ENCODE measurements around the gene OTUD4. TPM values are rescaled to one million over a fixed set of nuclear protein-coding genes. Genes with fewer than 3 reads are reported as not detected.
"Not testable (repeated sequence)": the region's sequence is repeated elsewhere in the genome, so short reads cannot be mapped to it uniquely, and the experiment has no call there.

The OTUD4 gene
- total RNA-seq, 2 donors from 2014 or later: 26.7 to 33.2 TPM

- intact Hi-C loops (cut with DNase I): loop anchor here (10.0 kb wide), 1 partner anchor 399 kb away; no protein-coding TSS in a partner anchor
- H3K36me3 ChIP-seq: no peaks in the 10 kb centered on the region
Observed at GRCh38 chr4:145155268-145155870, 25.0 kb downstream of the OTUD4 start.

GRCh38 chr4:145154573-145154972 lies 25.8 kb downstream of the OTUD4 start:
- Histone ChIP-seq H3K9me3 (no peaks in the 10 kb centered on the region), H3K4me1 (no peaks in the 10 kb centered on the region), H3K36me3 (no peaks in the 10 kb centered on the region), H3K27ac (no peak overlapping the region), H3K27me3 (no peaks in the 10 kb centered on the region), H3K9ac (ENCODE audit: low read depth in 2 of 2, low read length in 2 of 2) (no peak overlapping the region), H3K4me3 (no peak overlapping the region)
- intact Hi-C loops (cut with DNase I): loop anchor here (10.0 kb wide), 1 partner anchor 400 kb away; no protein-coding TSS in a partner anchor
- TF ChIP-seq, protein P1, sequence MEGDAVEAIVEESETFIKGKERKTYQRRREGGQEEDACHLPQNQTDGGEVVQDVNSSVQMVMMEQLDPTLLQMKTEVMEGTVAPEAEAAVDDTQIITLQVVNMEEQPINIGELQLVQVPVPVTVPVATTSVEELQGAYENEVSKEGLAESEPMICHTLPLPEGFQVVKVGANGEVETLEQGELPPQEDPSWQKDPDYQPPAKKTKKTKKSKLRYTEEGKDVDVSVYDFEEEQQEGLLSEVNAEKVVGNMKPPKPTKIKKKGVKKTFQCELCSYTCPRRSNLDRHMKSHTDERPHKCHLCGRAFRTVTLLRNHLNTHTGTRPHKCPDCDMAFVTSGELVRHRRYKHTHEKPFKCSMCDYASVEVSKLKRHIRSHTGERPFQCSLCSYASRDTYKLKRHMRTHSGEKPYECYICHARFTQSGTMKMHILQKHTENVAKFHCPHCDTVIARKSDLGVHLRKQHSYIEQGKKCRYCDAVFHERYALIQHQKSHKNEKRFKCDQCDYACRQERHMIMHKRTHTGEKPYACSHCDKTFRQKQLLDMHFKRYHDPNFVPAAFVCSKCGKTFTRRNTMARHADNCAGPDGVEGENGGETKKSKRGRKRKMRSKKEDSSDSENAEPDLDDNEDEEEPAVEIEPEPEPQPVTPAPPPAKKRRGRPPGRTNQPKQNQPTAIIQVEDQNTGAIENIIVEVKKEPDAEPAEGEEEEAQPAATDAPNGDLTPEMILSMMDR (IDR thresholded peaks at IDR 0.05): no peak
- no peak for DNase-seq

More at GRCh38 chr4:145155268-145155870, 25.0 kb downstream of the OTUD4 start:
- no peaks in the 10 kb centered on the region for H3K9me3 ChIP-seq
- H3K27me3 ChIP-seq: no peaks in the 10 kb centered on the region
- no peak overlapping the region for H3K9ac ChIP-seq (ENCODE audit: low read depth in 2 of 2, low read length in 2 of 2)
- TF ChIP-seq, protein P1 (IDR thresholded peaks at IDR 0.05): no peak
- no peaks in the 10 kb centered on the region for H3K4me1 ChIP-seq
- no peak for DNase-seq
- H3K27ac ChIP-seq: no peak overlapping the region
- no peak overlapping the region for H3K4me3 ChIP-seq

GRCh38 chr4:145153904-145154298 lies 26.5 kb downstream of the OTUD4 start:
- Histone ChIP-seq H3K27ac (no peak overlapping the region), H3K36me3 (no peaks in the 10 kb centered on the region), H3K4me1 (no peaks in the 10 kb centered on the region), H3K9me3 (no peaks in the 10 kb centered on the region), H3K27me3 (no peaks in the 10 kb centered on the region), H3K4me3 (no peak overlapping the region), H3K9ac (ENCODE audit: low read depth in 2 of 2, low read length in 2 of 2) (no peak overlapping the region)
- intact Hi-C loops (cut with DNase I): loop anchor here (10.0 kb wide), 1 partner anchor 401 kb away; no protein-coding TSS in a partner anchor
- DNase-seq: no peak
- TF ChIP-seq, protein P1 (IDR thresholded peaks at IDR 0.05): no peak

GRCh38 chr4:145153181-145153903 lies 27.0 kb downstream of the OTUD4 start:
- Histone ChIP-seq H3K9ac (ENCODE audit: low read depth in 2 of 2, low read length in 2 of 2) (no peak overlapping the region), H3K9me3 (no peaks in the 10 kb centered on the region), H3K36me3 (no peaks in the 10 kb centered on the region), H3K4me3 (no peak overlapping the region), H3K27ac (no peak overlapping the region), H3K27me3 (no peaks in the 10 kb centered on the region), H3K4me1 (no peaks in the 10 kb centered on the region)
- intact Hi-C loops (cut with DNase I): loop anchor here (10.0 kb wide), 1 partner anchor 401 kb away; no protein-coding TSS in a partner anchor
- no peak for DNase-seq
- TF ChIP-seq, protein P1 (IDR thresholded peaks at IDR 0.05): no peak

GRCh38 chr4:145148980-145149379 lies 31.4 kb downstream of the OTUD4 start:
- Histone ChIP-seq H3K27me3 (no peaks in the 10 kb centered on the region), H3K36me3 (peaks cover 19% of the 10 kb centered on the region), H3K4me1 (no peaks in the 10 kb centered on the region), H3K9ac (ENCODE audit: low read depth in 2 of 2, low read length in 2 of 2) (no peak overlapping the region), H3K9me3 (no peaks in the 10 kb centered on the region), H3K4me3 (no peak overlapping the region), H3K27ac (no peak overlapping the region)
- TF ChIP-seq, protein P1 (IDR thresholded peaks at IDR 0.05): no peak
- no peak for DNase-seq
- intact Hi-C loops (cut with DNase I): no loop called here

GRCh38 chr4:145136219-145136618 lies 44.2 kb downstream of the OTUD4 start:
- H3K9ac ChIP-seq (ENCODE audit: low read depth in 2 of 2, low read length in 2 of 2); H3K27me3 ChIP-seq; DNase-seq; H3K9me3 ChIP-seq; intact Hi-C loops (cut with DNase I); H3K36me3 ChIP-seq; H3K27ac ChIP-seq; H3K4me3 ChIP-seq; H3K4me1 ChIP-seq: not testable (repeated sequence)

All from colonic mucosa (tissue), 4 donors.